Smooth muscle cell (in vitro differentiated cells): ENCODE measurements around the gene MYH9. TPM values are rescaled to one million over a fixed set of nuclear protein-coding genes. Genes with fewer than 3 reads are reported as not detected.

Experiments
- DNase-seq: peaks from one replicate; lab custom pipeline; 2025; ENCODE audit not compliant: unreplicated experiment; lab: John Stamatoyannopoulos, UW
- H2AFZ ChIP-seq: fragments of 200-600 bp; sonication (generic); 2 replicates; pipeline ENCODE4 v1.6.0; 2016; ENCODE audit warnings: antibody characterized with exemption, low read depth, mild to moderate bottlenecking
- H3F3A ChIP-seq: fragments of 200-600 bp; sonication (generic); 2 replicates; pipeline ENCODE4 v1.6.0; 2017; ENCODE audit warnings: antibody characterized with exemption, low read depth
- H3K27ac ChIP-seq: fragments of 200-600 bp; sonication (generic); 2 replicates; pipeline ENCODE4 v1.5.1; 2016; ENCODE audit warnings: low read depth, mild to moderate bottlenecking
- H3K27me3 ChIP-seq: fragments of 200-600 bp; sonication (generic); 2 replicates; pipeline ENCODE4 v1.6.1; 2016; ENCODE audit warnings: low read depth, mild to moderate bottlenecking
- H3K36me3 ChIP-seq: fragments of 200-600 bp; sonication (generic); 2 replicates; pipeline ENCODE4 v1.5.1; 2016; ENCODE audit warnings: low read depth
- H3K4me1 ChIP-seq: fragments of 200-600 bp; sonication (generic); 2 replicates; pipeline ENCODE4 v1.5.1; 2016; ENCODE audit warnings: low read depth
- H3K4me2 ChIP-seq: fragments of 200-600 bp; sonication (generic); 2 replicates; pipeline ENCODE4 v1.6.0; 2016; ENCODE audit warnings: mild to moderate bottlenecking
- H3K4me3 ChIP-seq: fragments of 200-600 bp; sonication (generic); 2 replicates; pipeline ENCODE4 v1.5.1; 2016; ENCODE audit warnings: mild to moderate bottlenecking
- H3K79me2 ChIP-seq: fragments of 200-600 bp; sonication (generic); 2 replicates; pipeline ENCODE4 v1.6.0; 2016; ENCODE audit warnings: low read depth, mild to moderate bottlenecking
- H3K9ac ChIP-seq: fragments of 200-600 bp; sonication (generic); 2 replicates; pipeline ENCODE4 v1.6.0; 2016; ENCODE audit warnings: low read depth
- H3K9me3 ChIP-seq: fragments of 200-600 bp; sonication (generic); replicated peaks from 2 replicates; pipeline ENCODE4 v1.5.1; 2016; ENCODE audit warnings: low read depth
- H4K20me1 ChIP-seq: fragments of 200-600 bp; sonication (generic); 2 replicates; pipeline ENCODE4 v1.6.0; 2016; ENCODE audit warnings: low read depth
- CTCF ChIP-seq: fragments of 200-600 bp; sonication (generic); IDR thresholded peaks from 2 replicates; pipeline ENCODE4 v1.5.1; 2017; ENCODE audit warnings: borderline replicate concordance, mild to moderate bottlenecking, antibody characterized with exemption; ENCODE audit not compliant: insufficient read depth, poor library complexity, severe bottlenecking
- WGBS: methylation state at CpG from one replicate; pipeline ENCODE4 v1.1.7; 2016; ENCODE audit warnings: low lambda C conversion rate; 5-methylcytosine and 5-hydroxymethylcytosine counted together
- polyA plus RNA-seq: library from polyadenylated mRNA; unstranded; fragments of >200 nt; fragmentation: Nextera tagmentation; extraction: Ambion mirVana; gene quantifications from 2 replicates; pipeline ENCODE4 v1.2.1, GENCODE V29; 2016
- total RNA-seq: library from RNA; depleted of rRNA; stranded (reverse); fragments of >200 nt; gene quantifications from 2 replicates; pipeline ENCODE4 v1.2.3, GENCODE V29; 2014

The MYH9 gene
- total and polyA plus RNA-seq, 2 experiments from 2014 or later, result 350 to 361 TPM

GRCh38 chr22:36243986-36244385, 143.8 kb downstream of the MYH9 start:
- Histone ChIP-seq H3K4me1 (no peaks in the 10 kb centered on the region), H4K20me1 (no peaks in the 10 kb centered on the region), H3K79me2 (no peaks in the 10 kb centered on the region), H3K36me3 (no peaks in the 10 kb centered on the region), H3F3A (no peaks in the 10 kb centered on the region), H3K9me3 (no peaks in the 10 kb centered on the region), H2AFZ (no peak overlapping the region), H3K4me3 (no peak overlapping the region), H3K27ac (no peak overlapping the region), H3K9ac (no peak overlapping the region), H3K27me3 (no peaks in the 10 kb centered on the region), H3K4me2 (no peak overlapping the region)
- no peak for TF ChIP-seq CTCF
- WGBS, result 97% methylated on average over 5 of the region's 5 CpGs
- no peak for DNase-seq

- peak within 1 kb of the TSS; percentile 61 for H3K9ac ChIP-seq
- peaks cover 5% of the 10 kb centered on the region for H4K20me1 ChIP-seq
- peak within 1 kb of the TSS; percentile 61 for H3K27ac ChIP-seq
- H3K36me3 ChIP-seq, result no peaks in the 10 kb centered on the region
- H3K27me3 ChIP-seq, result no peaks in the 10 kb centered on the region
- H3K9me3 ChIP-seq, result no peaks in the 10 kb centered on the region
- H3K4me3 ChIP-seq, result peak within 1 kb of the TSS; percentile 62
- no peaks in the 10 kb centered on the region for H3K4me1 ChIP-seq
- TF ChIP-seq CTCF, result peak; percentile 50
- peaks cover 6% of the 10 kb centered on the region for H3K79me2 ChIP-seq
- no peak within 1 kb of the TSS for H2AFZ ChIP-seq
- H3K4me2 ChIP-seq, result peak within 1 kb of the TSS; percentile 86
- 11% methylated on average over 12 of the region's 13 CpGs for WGBS
- H3F3A ChIP-seq, result no peaks in the 10 kb centered on the region
- peak; percentile 39 for DNase-seq
These were observed 148.2 kb downstream of the MYH9 start, which contains the start of gene APOL2 for GRCh38 chr22:36239401-36240171. Gene APOL2 (minus strand): TSS chr22:36239527. CDS start chr22:36233162, 6,365 bp downstream.

GRCh38 chr22:36239150-36239400, 148.7 kb downstream of the MYH9 start:
- H3K27me3 ChIP-seq, result no peaks in the 10 kb centered on the region
- H3K4me1 ChIP-seq, result no peaks in the 10 kb centered on the region
- H3K4me3 ChIP-seq, result peak overlapping the region; percentile 62
- peaks cover 6% of the 10 kb centered on the region for H3K79me2 ChIP-seq
- 40% methylated on average over 4 of the region's 4 CpGs for WGBS
- H4K20me1 ChIP-seq, result peaks cover 5% of the 10 kb centered on the region
- no peak overlapping the region for H2AFZ ChIP-seq
- H3K27ac ChIP-seq, result peak overlapping the region; percentile 61
- peak overlapping the region; percentile 86 for H3K4me2 ChIP-seq
- H3K9me3 ChIP-seq, result no peaks in the 10 kb centered on the region
- H3K9ac ChIP-seq, result peak overlapping the region; percentile 61
- H3F3A ChIP-seq, result no peaks in the 10 kb centered on the region
- H3K36me3 ChIP-seq, result no peaks in the 10 kb centered on the region
- TF ChIP-seq CTCF, result no peak
- no peak for DNase-seq
